Fibroblast of the conjunctiva (primary cell): ENCODE measurements around the gene OR2Y1.
"Not testable (repeated sequence)": the region's sequence is repeated elsewhere in the genome, so short reads cannot be mapped to it uniquely, and the experiment has no call there.

Source experiments
- DNase-seq: peaks from one replicate; pipeline ENCODE4 v3.0.0-alpha.2; 2010; ENCODE audit warnings: low read depth

The OR2Y1 gene

GRCh38 chr5:180739271-180739670, 587 bp downstream of the OR2Y1 start:
- no peak for DNase-seq

DNA sequence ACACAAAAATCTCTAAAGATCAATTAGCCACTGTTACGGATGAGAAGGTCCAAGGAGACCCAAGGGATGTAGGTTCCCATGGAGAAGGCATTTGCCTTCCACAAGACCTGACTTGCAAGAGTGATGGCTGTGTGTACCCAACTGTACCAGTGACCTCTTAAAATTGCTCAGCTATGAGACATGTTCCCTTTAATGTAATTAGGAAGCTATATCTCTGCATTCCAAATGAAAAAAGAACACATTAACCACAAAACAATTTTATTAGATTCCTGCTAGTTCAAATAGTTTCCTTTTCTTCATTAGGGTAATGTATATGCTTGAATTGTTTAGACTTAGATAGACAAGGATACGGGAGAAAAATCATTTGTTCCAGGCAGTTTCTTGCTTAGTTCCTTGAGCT, 3.3 kb downstream of the OR2Y1 start:
- DNase-seq = no peak

DNA sequence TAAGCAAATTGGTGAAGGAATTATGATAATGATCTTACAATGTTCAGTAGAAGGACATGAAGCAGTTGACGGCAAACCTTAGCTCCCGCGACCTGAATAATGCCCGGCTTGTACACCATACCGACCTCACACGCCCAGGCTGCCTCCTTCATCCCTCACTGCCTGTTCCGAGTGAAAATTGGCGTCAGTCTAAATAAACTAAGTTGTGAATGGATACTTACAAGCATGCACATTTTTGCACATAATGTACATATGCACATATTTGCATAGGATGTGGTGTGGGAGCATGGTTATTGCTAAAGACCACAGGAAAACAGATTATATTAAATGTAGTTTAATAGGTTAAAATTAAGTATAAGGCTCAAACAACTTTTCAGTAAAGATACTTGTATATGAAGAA, 14.9 kb downstream of the OR2Y1 start:
- no peak for DNase-seq

DNA sequence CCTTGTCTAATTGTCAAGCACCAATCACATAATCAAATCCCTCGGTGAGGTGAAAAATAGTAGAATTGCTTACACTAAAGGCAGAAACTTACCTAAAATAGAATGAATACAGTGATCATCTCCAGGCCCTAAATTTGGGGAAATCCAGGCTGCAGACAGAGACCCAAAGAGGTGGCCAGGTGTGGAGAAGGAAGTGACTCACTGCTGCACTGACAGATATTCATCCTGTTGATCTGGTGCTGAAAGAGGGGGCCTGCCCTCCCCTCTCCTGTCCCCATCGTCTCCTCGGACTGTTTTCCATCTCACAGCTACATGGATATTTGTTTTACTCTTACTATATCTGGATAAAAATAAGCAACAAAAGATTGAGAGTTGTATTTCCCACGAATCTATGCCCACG, 15.9 kb downstream of the OR2Y1 start:
- no peak for DNase-seq

DNA sequence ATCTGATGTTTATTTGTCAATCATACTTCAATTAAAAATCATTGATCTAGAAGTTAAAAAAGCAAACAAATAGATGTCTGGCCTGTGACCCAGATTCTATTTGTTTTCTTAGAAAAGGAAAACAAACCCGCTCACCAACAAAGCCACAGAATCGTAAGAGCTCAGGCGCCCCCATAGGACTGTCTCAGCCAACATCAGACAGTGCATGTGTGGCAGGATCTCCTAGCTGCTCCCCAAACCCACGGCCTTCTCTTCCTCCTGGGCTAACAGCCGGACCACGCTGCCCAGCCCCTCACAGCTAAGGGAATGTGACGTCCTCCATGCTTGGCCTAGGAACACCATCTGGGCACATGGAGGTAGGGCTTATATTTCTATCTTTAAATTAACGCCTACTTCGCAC, 19.4 kb downstream of the OR2Y1 start:
- no peak for DNase-seq

DNA sequence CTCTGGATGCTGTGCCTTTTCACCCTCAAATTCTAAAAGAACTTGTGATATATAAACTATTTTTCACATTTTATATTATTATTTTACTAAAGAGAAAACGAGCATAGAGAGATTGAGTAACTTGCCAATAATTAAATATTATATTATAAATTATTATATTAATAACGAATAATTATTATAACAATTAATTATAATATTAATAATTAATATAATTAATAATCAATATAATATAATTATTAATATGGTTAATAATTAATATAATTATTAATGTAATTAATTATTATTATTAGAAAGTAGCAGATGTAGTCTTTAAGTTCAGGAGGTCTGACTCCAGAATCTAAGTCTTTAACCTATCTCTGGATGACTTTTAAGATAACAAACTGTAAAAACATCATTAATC, 20.1 kb downstream of the OR2Y1 start:
- DNase-seq = no peak

DNA sequence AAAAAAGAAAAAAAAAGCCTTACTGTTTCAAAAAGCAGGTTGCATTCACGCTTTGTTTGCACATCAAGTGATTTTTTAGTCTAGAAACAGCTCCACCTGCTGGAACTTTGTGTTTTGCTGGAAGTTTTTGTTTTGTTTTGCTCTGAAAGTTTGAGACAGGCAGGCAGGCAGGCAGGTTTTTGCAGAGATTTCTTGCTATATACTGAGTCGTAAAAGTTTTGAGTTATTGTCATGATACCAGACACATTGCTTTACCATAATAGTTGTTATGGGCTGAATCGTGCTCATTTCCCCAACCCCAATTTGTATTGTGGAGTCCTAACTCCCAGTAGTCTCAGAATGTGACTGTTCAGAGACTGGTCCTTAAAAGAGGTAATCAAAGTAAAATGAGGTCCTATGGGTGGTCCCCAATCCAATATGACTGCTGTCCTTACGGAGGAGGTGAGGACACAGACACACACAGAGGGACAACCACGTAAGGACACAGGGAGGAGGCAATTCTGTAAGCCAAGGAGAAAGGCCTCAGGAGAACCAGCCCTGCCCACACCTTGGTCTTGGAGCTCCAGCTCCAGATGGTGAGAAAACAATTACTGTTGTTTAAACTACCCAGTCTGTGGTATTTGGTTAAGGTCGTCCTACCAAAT, 20.9 kb downstream of the OR2Y1 start:
- peak; percentile 1 for DNase-seq

- no peak for DNase-seq
These were observed 21.9 kb downstream of the OR2Y1 start for GRCh38 chr5:180717989-180718388.

- no peak for DNase-seq
These were observed 35.5 kb downstream of the OR2Y1 start for GRCh38 chr5:180704362-180704761.

GRCh38 chr5:180703912-180704311, 35.9 kb downstream of the OR2Y1 start:
- no peak for DNase-seq

GRCh38 chr5:180703371-180703770, 36.5 kb downstream of the OR2Y1 start:
- not testable (repeated sequence) for DNase-seq

DNA sequence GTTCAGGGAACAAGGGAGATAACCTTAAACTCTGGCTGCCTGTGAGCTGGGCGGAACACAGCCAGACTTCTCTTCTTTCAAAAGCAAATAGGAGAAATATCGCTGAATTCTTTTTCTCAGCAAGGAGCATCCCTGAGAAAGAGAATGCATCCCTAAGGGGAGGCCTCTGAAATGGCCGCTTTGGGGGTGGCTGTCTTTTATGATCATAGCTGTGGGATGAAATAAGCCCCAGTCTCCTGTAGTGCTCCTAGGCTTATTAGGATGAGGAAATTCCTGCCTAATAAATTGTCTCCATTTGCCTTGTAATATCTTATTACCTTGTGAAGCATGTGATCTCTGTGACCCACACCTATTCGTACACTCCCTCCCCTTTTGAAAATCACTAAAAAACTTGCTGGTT, 39.4 kb downstream of the OR2Y1 start:
- DNase-seq = not testable (repeated sequence)

GRCh38 chr5:180699042-180699441, 40.8 kb downstream of the OR2Y1 start:
- no peak for DNase-seq

- DNase-seq = no peak
These were observed 43.7 kb downstream of the OR2Y1 start for GRCh38 chr5:180696116-180696515.

- DNase-seq = no peak
These were observed 47.4 kb downstream of the OR2Y1 start for GRCh38 chr5:180692429-180692828.

- DNase-seq = no peak
These were observed 48.8 kb downstream of the OR2Y1 start for GRCh38 chr5:180691046-180691445.

DNA sequence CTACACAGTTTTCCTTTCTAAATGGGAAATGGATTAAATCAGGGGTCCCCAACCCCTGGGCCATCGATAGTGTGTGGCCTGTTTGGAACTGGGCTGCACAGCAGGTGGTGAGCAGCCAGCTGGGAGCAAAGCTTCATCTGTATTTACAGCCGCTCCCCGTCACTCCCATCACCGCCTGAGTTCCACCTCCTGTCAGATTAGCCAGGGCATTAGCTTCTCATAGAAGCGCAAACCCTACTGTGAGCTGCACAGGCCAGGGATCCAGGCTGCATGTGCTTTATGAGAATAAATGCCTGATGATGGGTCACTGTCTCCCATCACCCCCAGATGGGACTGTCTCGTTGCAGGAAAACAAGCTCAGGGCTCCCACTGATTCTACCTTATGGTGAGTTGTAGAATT, 49.3 kb downstream of the OR2Y1 start:
- no peak for DNase-seq

DNA sequence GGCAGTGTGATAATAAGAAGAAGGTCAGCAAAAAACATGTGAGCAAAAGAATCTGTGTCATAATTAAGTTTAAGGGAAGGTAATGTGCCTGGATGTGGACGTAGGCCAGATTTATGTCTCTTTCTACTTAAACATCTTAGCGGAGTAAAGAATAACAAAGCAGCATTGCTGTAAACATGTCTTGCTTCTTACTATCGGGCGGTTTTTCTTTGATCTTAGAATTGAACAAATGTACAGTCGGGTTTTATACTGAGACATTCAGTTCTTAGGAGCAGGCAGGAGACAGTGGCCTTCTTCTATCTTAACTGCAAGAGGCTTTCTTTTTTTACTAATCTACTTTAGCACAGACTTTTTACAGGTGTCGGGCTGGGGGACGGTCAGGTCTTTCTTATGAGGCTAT, 50.1 kb downstream of the OR2Y1 start:
- no peak for DNase-seq
